ENCODE data around the gene SPPL2C.

GRCh38 chr17:45852535-45853297 is 8.0 kb downstream of the SPPL2C start:
- no peak for TF ChIP-seq POLR2A (IDR thresholded peaks at IDR 0.05; ENCODE audit: low read depth, low read length)
- no peak for TF ChIP-seq TAF1 (IDR thresholded peaks at IDR 0.05; ENCODE audit: low read depth, low read length)
- TF ChIP-seq POLR2AphosphoS5 (IDR thresholded peaks at IDR 0.05; ENCODE audit: low read depth, low read length), result no peak
- no peak for TF ChIP-seq POU2F2 (IDR thresholded peaks at IDR 0.05; ENCODE audit: low read depth, low read length)

Data from GM12891 (cell line).